Esophagus muscularis mucosa (tissue), 4 donors: ENCODE data around the gene MTMR10.

Source experiments
- CTCF ChIP-seq, 3 experiments: fragments of 200-600 bp in 2 of 3; fragments of 450-650 bp in 1 of 3; sonication (generic) in 2 of 3; IDR thresholded peaks; one replicate each; pipeline ENCODE4 v1.5.1; 2017 to 2019; ENCODE audit warnings: antibody characterized with exemption in 3 of 3, mild to moderate bottlenecking in 2 of 3, moderate library complexity in 1 of 3
- EP300 ChIP-seq: sonication (generic); formaldehyde crosslinking; IDR thresholded peaks from one replicate; pipeline ENCODE4 v1.6.1; 2017; ENCODE audit warnings: antibody characterized with exemption
- POLR2A ChIP-seq: fragments of 450-650 bp; IDR thresholded peaks from one replicate; pipeline ENCODE4 v1.6.1; 2017; ENCODE audit warnings: antibody characterized with exemption, moderate library complexity, mild to moderate bottlenecking, low read depth
- POLR2AphosphoS5 ChIP-seq, 2 donors: sonication (generic); formaldehyde crosslinking; IDR thresholded peaks; one replicate each; pipeline ENCODE4 v1.6.1; 2017; ENCODE audit warnings: antibody characterized with exemption in 2 of 2

GRCh38 chr15:30901889-30902288 lies 89.5 kb downstream of the MTMR10 start:
- TF ChIP-seq CTCF (IDR thresholded peaks at IDR 0.05) (no peak), POLR2A (no peak), POLR2AphosphoS5 (IDR thresholded peaks at IDR 0.05) (no peak), EP300 (no peak)
